WTC11 (cell line): Measurements from ENCODE around the gene CIAO2A. TPM values are rescaled to one million over a fixed set of nuclear protein-coding genes. Genes with fewer than 3 reads are reported as not detected.

Experiments used
- ATAC-seq: fragments of 200-7000 bp; cut with Tn5 transposase; 2 replicates; pipeline ENCODE4 v1.10.0; 2021; ENCODE audit warnings: mild to moderate bottlenecking, moderate library complexity
- CTCF ChIA-PET: fragments of 300-600 bp; sonication (Branson Sonifier 250); formaldehyde crosslinking; loops from one replicate; lab custom pipeline; 2021; ENCODE audit warnings: antibody characterized with exemption; lab: Charles Lee
- POLR2A ChIA-PET: fragments of 350-600 bp; sonication (Branson Sonifier 250); formaldehyde crosslinking; loops from one replicate; lab custom pipeline; 2021; ENCODE audit warnings: antibody characterized with exemption; lab: Charles Lee
- DNase-seq: peaks from one replicate; pipeline ENCODE4 v3.0.0; 2021; ENCODE audit warnings: low spot score
- H3K27ac Mint-ChIP-seq: 2 replicates; pipeline ENCODE4 v1.8.0; 2021; ENCODE audit warnings: mixed read lengths
- H3K27me3 Mint-ChIP-seq: 2 replicates; pipeline ENCODE4 v1.8.0; 2021; ENCODE audit warnings: low read depth, mild to moderate bottlenecking, moderate library complexity, mixed read lengths
- H3K36me3 Mint-ChIP-seq: 2 replicates; pipeline ENCODE4 v1.8.0; 2021; ENCODE audit warnings: mixed read lengths
- H3K4me1 Mint-ChIP-seq: 2 replicates; pipeline ENCODE4 v1.8.0; 2022; ENCODE audit warnings: mixed read lengths
- H3K4me3 Mint-ChIP-seq: 2 replicates; pipeline ENCODE4 v1.8.0; 2021; ENCODE audit warnings: mild to moderate bottlenecking, moderate library complexity, mixed read lengths
- H3K9me3 Mint-ChIP-seq: 2 replicates; pipeline ENCODE4 v1.8.0; 2021; ENCODE audit warnings: mixed read lengths
- CREB1 ChIP-seq: sonication (generic); formaldehyde crosslinking; IDR thresholded peaks from 2 replicates; pipeline ENCODE4 v1.8.0; 2023; ENCODE audit warnings: mild to moderate bottlenecking, missing genetic modification reagents
- CREM ChIP-seq: sonication (generic); formaldehyde crosslinking; IDR thresholded peaks from 2 replicates; pipeline ENCODE4 v1.8.1; 2022; ENCODE audit warnings: mild to moderate bottlenecking, missing genetic modification reagents, moderate library complexity
- EMX1 ChIP-seq: fragments of 250-450 bp; sonication (Bioruptor Pico); IDR thresholded peaks from 2 replicates; pipeline ENCODE4 v1.8.0; 2021; ENCODE audit warnings: mild to moderate bottlenecking
- FOXK1 ChIP-seq: sonication (generic); formaldehyde crosslinking; IDR thresholded peaks from 2 replicates; pipeline ENCODE4 v1.8.0; 2022; ENCODE audit warnings: mild to moderate bottlenecking, moderate library complexity, missing genetic modification reagents
- FOXP1 ChIP-seq: sonication (generic); formaldehyde crosslinking; IDR thresholded peaks from 2 replicates; pipeline ENCODE4 v1.8.0; 2022; ENCODE audit warnings: missing genetic modification reagents, mild to moderate bottlenecking, moderate library complexity, borderline replicate concordance
- NR3C1 ChIP-seq: sonication (generic); formaldehyde crosslinking; conservative IDR thresholded peaks from 2 replicates; pipeline ENCODE4 v1.8.1; 2023; ENCODE audit warnings: low read depth, mild to moderate bottlenecking, missing genetic modification reagents
- TEAD4 ChIP-seq: sonication (generic); formaldehyde crosslinking; IDR thresholded peaks from 2 replicates; pipeline ENCODE4 v1.8.0; 2022; ENCODE audit warnings: mild to moderate bottlenecking, missing genetic modification reagents
- ZBTB21 ChIP-seq: sonication (generic); formaldehyde crosslinking; IDR thresholded peaks from 2 replicates; pipeline ENCODE4 v1.8.1; 2023; ENCODE audit warnings: mild to moderate bottlenecking, missing genetic modification reagents, borderline replicate concordance
- ZNF219 ChIP-seq: sonication (generic); formaldehyde crosslinking; IDR thresholded peaks from 2 replicates; pipeline ENCODE4 v1.8.0; 2023; ENCODE audit warnings: missing genetic modification reagents, mild to moderate bottlenecking, borderline replicate concordance
- ZNF317 ChIP-seq: sonication (generic); formaldehyde crosslinking; IDR thresholded peaks from 2 replicates; pipeline ENCODE4 v1.8.1; 2023; ENCODE audit warnings: low read depth, mild to moderate bottlenecking, moderate library complexity, missing genetic modification reagents, borderline replicate concordance
- total RNA-seq: library from RNA; stranded (reverse); gene quantifications from 3 replicates; pipeline ENCODE4 v1.2.3, GENCODE V29; 2021
- TF ChIP-seq, protein P1 (sequence below): fragments of 200-600 bp; IDR thresholded peaks from 2 replicates; pipeline ENCODE4 v1.8.0; 2022; ENCODE audit warnings: antibody characterized with exemption
- TF ChIP-seq, protein P2 (sequence below): sonication (generic); formaldehyde crosslinking; IDR thresholded peaks from 2 replicates; pipeline ENCODE4 v1.8.1; 2022; ENCODE audit warnings: low read depth, mild to moderate bottlenecking, moderate library complexity, missing genetic modification reagents, borderline replicate concordance
- TF ChIP-seq, protein P3 (sequence below): sonication (generic); formaldehyde crosslinking; IDR thresholded peaks from 2 replicates; pipeline ENCODE4 v1.8.0; 2023; ENCODE audit warnings: missing genetic modification reagents, mild to moderate bottlenecking, borderline replicate concordance
- TF ChIP-seq, protein P4 (sequence below): sonication (generic); formaldehyde crosslinking; IDR thresholded peaks from 2 replicates; pipeline ENCODE4 v1.8.0; 2022; ENCODE audit warnings: mild to moderate bottlenecking, missing genetic modification reagents
- TF ChIP-seq, protein P5 (sequence below): fragments of 250-450 bp; sonication (Bioruptor Pico); IDR thresholded peaks from 2 replicates; pipeline ENCODE4 v1.9.0; 2021; ENCODE audit warnings: mild to moderate bottlenecking, borderline replicate concordance
- TF ChIP-seq, protein P6 (sequence below): sonication (generic); formaldehyde crosslinking; IDR thresholded peaks from 2 replicates; pipeline ENCODE4 v1.8.1; 2023; ENCODE audit warnings: mild to moderate bottlenecking, moderate library complexity, missing genetic modification reagents

CIAO2A gene
- total RNA-seq, 1 experiment from 2014 or later = 73.6 TPM

DNA sequence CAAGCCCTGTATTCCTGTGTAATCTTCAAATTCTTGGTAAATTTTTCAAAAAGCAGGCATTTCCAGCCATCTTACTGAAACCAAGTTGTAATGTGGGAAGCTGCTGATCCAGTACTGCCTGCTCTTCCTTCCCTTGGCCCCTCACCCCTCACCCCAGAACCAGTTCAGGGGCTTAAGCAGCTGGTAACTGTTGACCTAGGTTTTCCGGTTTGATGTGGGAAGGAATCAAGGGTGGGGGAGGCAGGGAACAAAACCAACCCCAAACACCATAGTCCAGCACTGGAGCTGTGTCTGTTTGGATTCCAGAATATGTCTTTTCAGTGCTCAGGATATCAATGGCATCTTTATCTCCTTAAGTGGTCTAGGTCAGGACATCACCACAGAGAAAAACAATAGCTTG lies 28.8 kb upstream of the CIAO2A start:
- no peaks in the 10 kb centered on the region for H3K4me1 Mint-ChIP-seq
- TF ChIP-seq, protein P1, sequence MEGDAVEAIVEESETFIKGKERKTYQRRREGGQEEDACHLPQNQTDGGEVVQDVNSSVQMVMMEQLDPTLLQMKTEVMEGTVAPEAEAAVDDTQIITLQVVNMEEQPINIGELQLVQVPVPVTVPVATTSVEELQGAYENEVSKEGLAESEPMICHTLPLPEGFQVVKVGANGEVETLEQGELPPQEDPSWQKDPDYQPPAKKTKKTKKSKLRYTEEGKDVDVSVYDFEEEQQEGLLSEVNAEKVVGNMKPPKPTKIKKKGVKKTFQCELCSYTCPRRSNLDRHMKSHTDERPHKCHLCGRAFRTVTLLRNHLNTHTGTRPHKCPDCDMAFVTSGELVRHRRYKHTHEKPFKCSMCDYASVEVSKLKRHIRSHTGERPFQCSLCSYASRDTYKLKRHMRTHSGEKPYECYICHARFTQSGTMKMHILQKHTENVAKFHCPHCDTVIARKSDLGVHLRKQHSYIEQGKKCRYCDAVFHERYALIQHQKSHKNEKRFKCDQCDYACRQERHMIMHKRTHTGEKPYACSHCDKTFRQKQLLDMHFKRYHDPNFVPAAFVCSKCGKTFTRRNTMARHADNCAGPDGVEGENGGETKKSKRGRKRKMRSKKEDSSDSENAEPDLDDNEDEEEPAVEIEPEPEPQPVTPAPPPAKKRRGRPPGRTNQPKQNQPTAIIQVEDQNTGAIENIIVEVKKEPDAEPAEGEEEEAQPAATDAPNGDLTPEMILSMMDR = no peak
- TF ChIP-seq, protein P2, sequence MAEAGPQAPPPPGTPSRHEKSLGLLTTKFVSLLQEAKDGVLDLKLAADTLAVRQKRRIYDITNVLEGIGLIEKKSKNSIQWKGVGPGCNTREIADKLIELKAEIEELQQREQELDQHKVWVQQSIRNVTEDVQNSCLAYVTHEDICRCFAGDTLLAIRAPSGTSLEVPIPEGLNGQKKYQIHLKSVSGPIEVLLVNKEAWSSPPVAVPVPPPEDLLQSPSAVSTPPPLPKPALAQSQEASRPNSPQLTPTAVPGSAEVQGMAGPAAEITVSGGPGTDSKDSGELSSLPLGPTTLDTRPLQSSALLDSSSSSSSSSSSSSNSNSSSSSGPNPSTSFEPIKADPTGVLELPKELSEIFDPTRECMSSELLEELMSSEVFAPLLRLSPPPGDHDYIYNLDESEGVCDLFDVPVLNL (CRISPR knock-in tag) = no peak
- TF ChIP-seq, protein P3, sequence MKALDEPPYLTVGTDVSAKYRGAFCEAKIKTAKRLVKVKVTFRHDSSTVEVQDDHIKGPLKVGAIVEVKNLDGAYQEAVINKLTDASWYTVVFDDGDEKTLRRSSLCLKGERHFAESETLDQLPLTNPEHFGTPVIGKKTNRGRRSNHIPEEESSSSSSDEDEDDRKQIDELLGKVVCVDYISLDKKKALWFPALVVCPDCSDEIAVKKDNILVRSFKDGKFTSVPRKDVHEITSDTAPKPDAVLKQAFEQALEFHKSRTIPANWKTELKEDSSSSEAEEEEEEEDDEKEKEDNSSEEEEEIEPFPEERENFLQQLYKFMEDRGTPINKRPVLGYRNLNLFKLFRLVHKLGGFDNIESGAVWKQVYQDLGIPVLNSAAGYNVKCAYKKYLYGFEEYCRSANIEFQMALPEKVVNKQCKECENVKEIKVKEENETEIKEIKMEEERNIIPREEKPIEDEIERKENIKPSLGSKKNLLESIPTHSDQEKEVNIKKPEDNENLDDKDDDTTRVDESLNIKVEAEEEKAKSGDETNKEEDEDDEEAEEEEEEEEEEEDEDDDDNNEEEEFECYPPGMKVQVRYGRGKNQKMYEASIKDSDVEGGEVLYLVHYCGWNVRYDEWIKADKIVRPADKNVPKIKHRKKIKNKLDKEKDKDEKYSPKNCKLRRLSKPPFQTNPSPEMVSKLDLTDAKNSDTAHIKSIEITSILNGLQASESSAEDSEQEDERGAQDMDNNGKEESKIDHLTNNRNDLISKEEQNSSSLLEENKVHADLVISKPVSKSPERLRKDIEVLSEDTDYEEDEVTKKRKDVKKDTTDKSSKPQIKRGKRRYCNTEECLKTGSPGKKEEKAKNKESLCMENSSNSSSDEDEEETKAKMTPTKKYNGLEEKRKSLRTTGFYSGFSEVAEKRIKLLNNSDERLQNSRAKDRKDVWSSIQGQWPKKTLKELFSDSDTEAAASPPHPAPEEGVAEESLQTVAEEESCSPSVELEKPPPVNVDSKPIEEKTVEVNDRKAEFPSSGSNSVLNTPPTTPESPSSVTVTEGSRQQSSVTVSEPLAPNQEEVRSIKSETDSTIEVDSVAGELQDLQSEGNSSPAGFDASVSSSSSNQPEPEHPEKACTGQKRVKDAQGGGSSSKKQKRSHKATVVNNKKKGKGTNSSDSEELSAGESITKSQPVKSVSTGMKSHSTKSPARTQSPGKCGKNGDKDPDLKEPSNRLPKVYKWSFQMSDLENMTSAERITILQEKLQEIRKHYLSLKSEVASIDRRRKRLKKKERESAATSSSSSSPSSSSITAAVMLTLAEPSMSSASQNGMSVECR (CRISPR knock-in tag) = no peak
- TF ChIP-seq FOXK1 (CRISPR knock-in tag) (no peak), ZNF317 (CRISPR knock-in tag) (no peak), NR3C1 (no peak), ZBTB21 (CRISPR knock-in tag) (no peak), CREM (CRISPR knock-in tag) (no peak), FOXP1 (CRISPR knock-in tag) (no peak), ZNF219 (no peak), TEAD4 (CRISPR knock-in tag) (no peak), EMX1 (CRISPR knock-in tag) (no peak), CREB1 (no peak)
- TF ChIP-seq, protein P4, sequence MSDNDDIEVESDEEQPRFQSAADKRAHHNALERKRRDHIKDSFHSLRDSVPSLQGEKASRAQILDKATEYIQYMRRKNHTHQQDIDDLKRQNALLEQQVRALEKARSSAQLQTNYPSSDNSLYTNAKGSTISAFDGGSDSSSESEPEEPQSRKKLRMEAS = no peak
- TF ChIP-seq, protein P5, sequence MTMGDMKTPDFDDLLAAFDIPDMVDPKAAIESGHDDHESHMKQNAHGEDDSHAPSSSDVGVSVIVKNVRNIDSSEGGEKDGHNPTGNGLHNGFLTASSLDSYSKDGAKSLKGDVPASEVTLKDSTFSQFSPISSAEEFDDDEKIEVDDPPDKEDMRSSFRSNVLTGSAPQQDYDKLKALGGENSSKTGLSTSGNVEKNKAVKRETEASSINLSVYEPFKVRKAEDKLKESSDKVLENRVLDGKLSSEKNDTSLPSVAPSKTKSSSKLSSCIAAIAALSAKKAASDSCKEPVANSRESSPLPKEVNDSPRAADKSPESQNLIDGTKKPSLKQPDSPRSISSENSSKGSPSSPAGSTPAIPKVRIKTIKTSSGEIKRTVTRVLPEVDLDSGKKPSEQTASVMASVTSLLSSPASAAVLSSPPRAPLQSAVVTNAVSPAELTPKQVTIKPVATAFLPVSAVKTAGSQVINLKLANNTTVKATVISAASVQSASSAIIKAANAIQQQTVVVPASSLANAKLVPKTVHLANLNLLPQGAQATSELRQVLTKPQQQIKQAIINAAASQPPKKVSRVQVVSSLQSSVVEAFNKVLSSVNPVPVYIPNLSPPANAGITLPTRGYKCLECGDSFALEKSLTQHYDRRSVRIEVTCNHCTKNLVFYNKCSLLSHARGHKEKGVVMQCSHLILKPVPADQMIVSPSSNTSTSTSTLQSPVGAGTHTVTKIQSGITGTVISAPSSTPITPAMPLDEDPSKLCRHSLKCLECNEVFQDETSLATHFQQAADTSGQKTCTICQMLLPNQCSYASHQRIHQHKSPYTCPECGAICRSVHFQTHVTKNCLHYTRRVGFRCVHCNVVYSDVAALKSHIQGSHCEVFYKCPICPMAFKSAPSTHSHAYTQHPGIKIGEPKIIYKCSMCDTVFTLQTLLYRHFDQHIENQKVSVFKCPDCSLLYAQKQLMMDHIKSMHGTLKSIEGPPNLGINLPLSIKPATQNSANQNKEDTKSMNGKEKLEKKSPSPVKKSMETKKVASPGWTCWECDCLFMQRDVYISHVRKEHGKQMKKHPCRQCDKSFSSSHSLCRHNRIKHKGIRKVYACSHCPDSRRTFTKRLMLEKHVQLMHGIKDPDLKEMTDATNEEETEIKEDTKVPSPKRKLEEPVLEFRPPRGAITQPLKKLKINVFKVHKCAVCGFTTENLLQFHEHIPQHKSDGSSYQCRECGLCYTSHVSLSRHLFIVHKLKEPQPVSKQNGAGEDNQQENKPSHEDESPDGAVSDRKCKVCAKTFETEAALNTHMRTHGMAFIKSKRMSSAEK (CRISPR knock-in tag) = no peak
- TF ChIP-seq, protein P6, sequence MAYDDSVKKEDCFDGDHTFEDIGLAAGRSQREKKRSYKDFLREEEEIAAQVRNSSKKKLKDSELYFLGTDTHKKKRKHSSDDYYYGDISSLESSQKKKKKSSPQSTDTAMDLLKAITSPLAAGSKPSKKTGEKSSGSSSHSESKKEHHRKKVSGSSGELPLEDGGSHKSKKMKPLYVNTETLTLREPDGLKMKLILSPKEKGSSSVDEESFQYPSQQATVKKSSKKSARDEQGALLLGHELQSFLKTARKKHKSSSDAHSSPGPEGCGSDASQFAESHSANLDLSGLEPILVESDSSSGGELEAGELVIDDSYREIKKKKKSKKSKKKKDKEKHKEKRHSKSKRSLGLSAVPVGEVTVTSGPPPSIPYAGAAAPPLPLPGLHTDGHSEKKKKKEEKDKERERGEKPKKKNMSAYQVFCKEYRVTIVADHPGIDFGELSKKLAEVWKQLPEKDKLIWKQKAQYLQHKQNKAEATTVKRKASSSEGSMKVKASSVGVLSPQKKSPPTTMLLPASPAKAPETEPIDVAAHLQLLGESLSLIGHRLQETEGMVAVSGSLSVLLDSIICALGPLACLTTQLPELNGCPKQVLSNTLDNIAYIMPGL (CRISPR knock-in tag) = no peak
- ATAC-seq = no peak
- H3K27me3 Mint-ChIP-seq = no peaks in the 10 kb centered on the region
- no peak overlapping the region for H3K27ac Mint-ChIP-seq
- POLR2A ChIA-PET = no interaction called here
- peaks cover 34% of the 10 kb centered on the region for H3K36me3 Mint-ChIP-seq
- no peak overlapping the region for H3K4me3 Mint-ChIP-seq
- DNase-seq = no peak
- CTCF ChIA-PET = interaction anchor here (1.9 kb wide), 1 partner anchor 31 kb away, joined by 6 read pairs; no protein-coding TSS in a partner anchor
- H3K9me3 Mint-ChIP-seq = no peaks in the 10 kb centered on the region
